ENCODE measurements around the gene CFL1. TPM values are rescaled to one million over a fixed set of nuclear protein-coding genes. Genes with fewer than 3 reads are reported as not detected.

Gene CFL1
- total and polyA plus RNA-seq, 2 experiments from 2014 or later = 1,393 to 2,124 TPM

DNA sequence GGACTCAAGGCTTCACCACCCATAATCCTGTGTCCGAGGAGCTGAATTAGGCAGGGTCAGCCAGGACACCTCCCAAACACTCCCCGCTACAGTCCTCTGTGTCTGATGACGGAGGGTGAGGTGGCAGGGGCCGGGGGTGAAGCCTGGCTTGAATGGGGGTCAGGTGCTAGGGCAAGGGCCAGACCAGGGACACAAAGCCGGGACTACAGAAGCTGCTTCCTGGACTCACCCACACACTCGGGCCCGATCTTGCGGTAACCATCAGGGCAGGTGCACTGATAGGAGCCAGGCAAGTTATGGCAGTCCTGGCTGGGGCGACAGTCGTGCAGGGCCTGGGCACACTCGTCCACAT lies 12.3 kb upstream of the CFL1 start:
- no peak overlapping the region for H3K4me2 ChIP-seq
- peaks cover 40% of the 10 kb centered on the region for H3K27me3 Mint-ChIP-seq (ENCODE audit: insufficient read depth, low read depth, poor library complexity)
- peaks cover 4% of the 10 kb centered on the region; the same call in 1 of the 3 replicates for H3K36me3 Mint-ChIP-seq (ENCODE audit: low read depth)
- H3K4me1 ChIP-seq (ENCODE audit: insufficient read depth) = no peaks in the 10 kb centered on the region; the same call in 1 of the 2 replicates
- H4K20me1 ChIP-seq (replicated peaks; ENCODE audit: insufficient read depth) = no peaks in the 10 kb centered on the region; the same call in 1 of the 2 replicates
- H3F3A ChIP-seq (replicated peaks; ENCODE audit: low read depth) = peaks cover 9% of the 10 kb centered on the region; the same call in 1 of the 2 replicates
- no peak overlapping the region for H3K4me3 ChIP-seq
- H3K36me3 ChIP-seq (ENCODE audit: insufficient read depth) = no peaks in the 10 kb centered on the region; the same call in 1 of the 2 replicates
- H3K4me1 Mint-ChIP-seq = peaks cover 8% of the 10 kb centered on the region
- H3K27ac ChIP-seq (ENCODE audit: low read depth) = no peak overlapping the region
- no peak overlapping the region for H2AFZ ChIP-seq
- H3K27ac Mint-ChIP-seq = no peak overlapping the region
- no peaks in the 10 kb centered on the region for H3K79me2 ChIP-seq (replicated peaks; ENCODE audit: insufficient read depth)
- TF ChIP-seq EZH2phosphoT487 (IDR thresholded peaks at IDR 0.05; ENCODE audit: unreplicated experiment) (no peak), EZH2 (IDR thresholded peaks at IDR 0.05; ENCODE audit: low read depth, unreplicated experiment) (no peak), ZNF114 (CRISPR knock-in tag; IDR thresholded peaks at IDR 0.05) (no peak), JUNB (IDR thresholded peaks at IDR 0.05; ENCODE audit: unreplicated experiment) (no peak), CREB1 (CRISPR knock-in tag; IDR thresholded peaks at IDR 0.05; ENCODE audit: low read depth) (no peak)
- TF ChIP-seq, protein P1, sequence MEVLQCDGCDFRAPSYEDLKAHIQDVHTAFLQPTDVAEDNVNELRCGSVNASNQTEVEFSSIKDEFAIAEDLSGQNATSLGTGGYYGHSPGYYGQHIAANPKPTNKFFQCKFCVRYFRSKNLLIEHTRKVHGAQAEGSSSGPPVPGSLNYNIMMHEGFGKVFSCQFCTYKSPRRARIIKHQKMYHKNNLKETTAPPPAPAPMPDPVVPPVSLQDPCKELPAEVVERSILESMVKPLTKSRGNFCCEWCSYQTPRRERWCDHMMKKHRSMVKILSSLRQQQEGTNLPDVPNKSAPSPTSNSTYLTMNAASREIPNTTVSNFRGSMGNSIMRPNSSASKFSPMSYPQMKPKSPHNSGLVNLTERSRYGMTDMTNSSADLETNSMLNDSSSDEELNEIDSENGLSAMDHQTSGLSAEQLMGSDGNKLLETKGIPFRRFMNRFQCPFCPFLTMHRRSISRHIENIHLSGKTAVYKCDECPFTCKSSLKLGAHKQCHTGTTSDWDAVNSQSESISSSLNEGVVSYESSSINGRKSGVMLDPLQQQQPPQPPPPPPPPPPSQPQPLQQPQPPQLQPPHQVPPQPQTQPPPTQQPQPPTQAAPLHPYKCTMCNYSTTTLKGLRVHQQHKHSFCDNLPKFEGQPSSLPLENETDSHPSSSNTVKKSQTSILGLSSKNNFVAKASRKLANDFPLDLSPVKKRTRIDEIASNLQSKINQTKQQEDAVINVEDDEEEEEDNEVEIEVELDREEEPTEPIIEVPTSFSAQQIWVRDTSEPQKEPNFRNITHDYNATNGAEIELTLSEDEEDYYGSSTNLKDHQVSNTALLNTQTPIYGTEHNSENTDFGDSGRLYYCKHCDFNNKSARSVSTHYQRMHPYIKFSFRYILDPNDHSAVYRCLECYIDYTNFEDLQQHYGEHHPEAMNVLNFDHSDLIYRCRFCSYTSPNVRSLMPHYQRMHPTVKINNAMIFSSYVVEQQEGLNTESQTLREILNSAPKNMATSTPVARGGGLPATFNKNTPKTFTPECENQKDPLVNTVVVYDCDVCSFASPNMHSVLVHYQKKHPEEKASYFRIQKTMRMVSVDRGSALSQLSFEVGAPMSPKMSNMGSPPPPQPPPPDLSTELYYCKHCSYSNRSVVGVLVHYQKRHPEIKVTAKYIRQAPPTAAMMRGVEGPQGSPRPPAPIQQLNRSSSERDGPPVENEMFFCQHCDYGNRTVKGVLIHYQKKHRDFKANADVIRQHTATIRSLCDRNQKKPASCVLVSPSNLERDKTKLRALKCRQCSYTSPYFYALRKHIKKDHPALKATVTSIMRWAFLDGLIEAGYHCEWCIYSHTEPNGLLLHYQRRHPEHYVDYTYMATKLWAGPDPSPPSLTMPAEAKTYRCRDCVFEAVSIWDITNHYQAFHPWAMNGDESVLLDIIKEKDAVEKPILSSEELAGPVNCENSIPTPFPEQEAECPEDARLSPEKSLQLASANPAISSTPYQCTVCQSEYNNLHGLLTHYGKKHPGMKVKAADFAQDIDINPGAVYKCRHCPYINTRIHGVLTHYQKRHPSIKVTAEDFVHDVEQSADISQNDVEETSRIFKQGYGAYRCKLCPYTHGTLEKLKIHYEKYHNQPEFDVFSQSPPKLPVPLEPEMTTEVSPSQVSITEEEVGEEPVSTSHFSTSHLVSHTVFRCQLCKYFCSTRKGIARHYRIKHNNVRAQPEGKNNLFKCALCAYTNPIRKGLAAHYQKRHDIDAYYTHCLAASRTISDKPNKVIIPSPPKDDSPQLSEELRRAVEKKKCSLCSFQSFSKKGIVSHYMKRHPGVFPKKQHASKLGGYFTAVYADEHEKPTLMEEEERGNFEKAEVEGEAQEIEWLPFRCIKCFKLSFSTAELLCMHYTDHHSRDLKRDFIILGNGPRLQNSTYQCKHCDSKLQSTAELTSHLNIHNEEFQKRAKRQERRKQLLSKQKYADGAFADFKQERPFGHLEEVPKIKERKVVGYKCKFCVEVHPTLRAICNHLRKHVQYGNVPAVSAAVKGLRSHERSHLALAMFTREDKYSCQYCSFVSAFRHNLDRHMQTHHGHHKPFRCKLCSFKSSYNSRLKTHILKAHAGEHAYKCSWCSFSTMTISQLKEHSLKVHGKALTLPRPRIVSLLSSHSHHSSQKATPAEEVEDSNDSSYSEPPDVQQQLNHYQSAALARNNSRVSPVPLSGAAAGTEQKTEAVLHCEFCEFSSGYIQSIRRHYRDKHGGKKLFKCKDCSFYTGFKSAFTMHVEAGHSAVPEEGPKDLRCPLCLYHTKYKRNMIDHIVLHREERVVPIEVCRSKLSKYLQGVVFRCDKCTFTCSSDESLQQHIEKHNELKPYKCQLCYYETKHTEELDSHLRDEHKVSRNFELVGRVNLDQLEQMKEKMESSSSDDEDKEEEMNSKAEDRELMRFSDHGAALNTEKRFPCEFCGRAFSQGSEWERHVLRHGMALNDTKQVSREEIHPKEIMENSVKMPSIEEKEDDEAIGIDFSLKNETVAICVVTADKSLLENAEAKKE (CRISPR knock-in tag; IDR thresholded peaks at IDR 0.05) = no peak
- H3K9me2 ChIP-seq (ENCODE audit: insufficient read depth) = no peaks in the 10 kb centered on the region
- peaks cover 29% of the 10 kb centered on the region for H3K27me3 ChIP-seq (ENCODE audit: insufficient read depth)
- DNase-seq (ENCODE audit: low spot score) (no peak), ATAC-seq (no peak)
- H3K4me3 Mint-ChIP-seq = no peak overlapping the region
- no peaks in the 10 kb centered on the region; the same call in 2 of the 3 replicates for H3K9me3 Mint-ChIP-seq

All from GM23338 (cell line).